ENCODE data around the gene PAK5. TPM values are rescaled to one million over a fixed set of nuclear protein-coding genes. Genes with fewer than 3 reads are reported as not detected.
"Not testable (repeated sequence)": the region's sequence is repeated elsewhere in the genome, so short reads cannot be mapped to it uniquely, and the experiment has no call there.

Gene PAK5
- total RNA-seq, 1 donor from 2014 or later: 0.25 TPM

- no peak for TF ChIP-seq POLR2AphosphoS5 (IDR thresholded peaks at IDR 0.05; ENCODE audit: insufficient read depth in 1 of 2, low read depth in 1 of 2)
- no peak for TF ChIP-seq CTCF (IDR thresholded peaks at IDR 0.05)
- TF ChIP-seq POLR2A (IDR thresholded peaks at IDR 0.05): no peak
- Histone ChIP-seq H3K27me3 (no peaks in the 10 kb centered on the region), H3K36me3 (no peaks in the 10 kb centered on the region), H3K4me1 (no peaks in the 10 kb centered on the region), H3K27ac (no peak overlapping the region), H3K9me3 (no peaks in the 10 kb centered on the region), H3K4me3 (no peak overlapping the region)
- DNase-seq (ENCODE audit: extremely low spot score in 2 of 2): no peak
- intact Hi-C loops (cut with DNase I): no loop called here
Observed at GRCh38 chr20:9646375-9646774, 192.5 kb downstream of the PAK5 start.

- H3K36me3 ChIP-seq: no peaks in the 10 kb centered on the region
- H3K4me1 ChIP-seq: no peaks in the 10 kb centered on the region
- no peak overlapping the region for H3K4me3 ChIP-seq
- no peak for DNase-seq (ENCODE audit: extremely low spot score in 2 of 2)
- intact Hi-C loops (cut with DNase I): no loop called here
- TF ChIP-seq POLR2AphosphoS5 (IDR thresholded peaks at IDR 0.05; ENCODE audit: insufficient read depth in 1 of 2, low read depth in 1 of 2) (no peak), CTCF (IDR thresholded peaks at IDR 0.05) (no peak), POLR2A (IDR thresholded peaks at IDR 0.05) (no peak)
- no peaks in the 10 kb centered on the region for H3K9me3 ChIP-seq
- no peaks in the 10 kb centered on the region for H3K27me3 ChIP-seq
- no peak overlapping the region for H3K27ac ChIP-seq
Observed at GRCh38 chr20:9642882-9643281, 196.0 kb downstream of the PAK5 start.

- intact Hi-C loops (cut with DNase I); H3K36me3 ChIP-seq; H3K4me3 ChIP-seq; H3K9me3 ChIP-seq; H3K27me3 ChIP-seq; DNase-seq (ENCODE audit: extremely low spot score in 2 of 2); H3K27ac ChIP-seq; H3K4me1 ChIP-seq: not testable (repeated sequence)
Observed at GRCh38 chr20:9641499-9642000, 197.3 kb downstream of the PAK5 start.

- no peak for TF ChIP-seq CTCF (IDR thresholded peaks at IDR 0.05)
- no peak for TF ChIP-seq POLR2A (IDR thresholded peaks at IDR 0.05)
- TF ChIP-seq POLR2AphosphoS5 (IDR thresholded peaks at IDR 0.05; ENCODE audit: insufficient read depth in 1 of 2, low read depth in 1 of 2): no peak
- no peaks in the 10 kb centered on the region for H3K9me3 ChIP-seq
- no peaks in the 10 kb centered on the region for H3K36me3 ChIP-seq
- no peaks in the 10 kb centered on the region for H3K27me3 ChIP-seq
- intact Hi-C loops (cut with DNase I): no loop called here
- no peaks in the 10 kb centered on the region for H3K4me1 ChIP-seq
- H3K4me3 ChIP-seq: no peak overlapping the region
- DNase-seq (ENCODE audit: extremely low spot score in 2 of 2): no peak
- no peak overlapping the region for H3K27ac ChIP-seq
Observed at GRCh38 chr20:9637889-9638288, 201.0 kb downstream of the PAK5 start.

- Histone ChIP-seq H3K4me1 (no peaks in the 10 kb centered on the region), H3K27me3 (no peaks in the 10 kb centered on the region), H3K9me3 (no peaks in the 10 kb centered on the region), H3K4me3 (no peak overlapping the region), H3K36me3 (no peaks in the 10 kb centered on the region), H3K27ac (no peak overlapping the region)
- no peak for TF ChIP-seq CTCF (IDR thresholded peaks at IDR 0.05)
- TF ChIP-seq POLR2AphosphoS5 (IDR thresholded peaks at IDR 0.05; ENCODE audit: insufficient read depth in 1 of 2, low read depth in 1 of 2): no peak
- TF ChIP-seq POLR2A (IDR thresholded peaks at IDR 0.05): no peak
- intact Hi-C loops (cut with DNase I): no loop called here
- no peak for DNase-seq (ENCODE audit: extremely low spot score in 2 of 2)
Observed at GRCh38 chr20:9635750-9636149, 203.1 kb downstream of the PAK5 start.

GRCh38 chr20:9634327-9634726, 204.5 kb downstream of the PAK5 start:
- no peaks in the 10 kb centered on the region for H3K9me3 ChIP-seq
- no peaks in the 10 kb centered on the region for H3K4me1 ChIP-seq
- intact Hi-C loops (cut with DNase I): no loop called here
- H3K27me3 ChIP-seq: no peaks in the 10 kb centered on the region
- no peak overlapping the region for H3K4me3 ChIP-seq
- no peaks in the 10 kb centered on the region for H3K36me3 ChIP-seq
- TF ChIP-seq POLR2A (IDR thresholded peaks at IDR 0.05) (no peak), POLR2AphosphoS5 (IDR thresholded peaks at IDR 0.05; ENCODE audit: insufficient read depth in 1 of 2, low read depth in 1 of 2) (no peak), CTCF (IDR thresholded peaks at IDR 0.05) (no peak)
- H3K27ac ChIP-seq: no peak overlapping the region
- DNase-seq (ENCODE audit: extremely low spot score in 2 of 2): no peak
